ENCODE results near the gene PRKCA. TPM values are rescaled to one million over a fixed set of nuclear protein-coding genes. Genes with fewer than 3 reads are reported as not detected.
"Not testable (repeated sequence)": the region's sequence is repeated elsewhere in the genome, so short reads cannot be mapped to it uniquely, and the experiment has no call there.

The PRKCA gene
- total RNA-seq, 1 donor from 2014 or later: 2.2 TPM

DNA sequence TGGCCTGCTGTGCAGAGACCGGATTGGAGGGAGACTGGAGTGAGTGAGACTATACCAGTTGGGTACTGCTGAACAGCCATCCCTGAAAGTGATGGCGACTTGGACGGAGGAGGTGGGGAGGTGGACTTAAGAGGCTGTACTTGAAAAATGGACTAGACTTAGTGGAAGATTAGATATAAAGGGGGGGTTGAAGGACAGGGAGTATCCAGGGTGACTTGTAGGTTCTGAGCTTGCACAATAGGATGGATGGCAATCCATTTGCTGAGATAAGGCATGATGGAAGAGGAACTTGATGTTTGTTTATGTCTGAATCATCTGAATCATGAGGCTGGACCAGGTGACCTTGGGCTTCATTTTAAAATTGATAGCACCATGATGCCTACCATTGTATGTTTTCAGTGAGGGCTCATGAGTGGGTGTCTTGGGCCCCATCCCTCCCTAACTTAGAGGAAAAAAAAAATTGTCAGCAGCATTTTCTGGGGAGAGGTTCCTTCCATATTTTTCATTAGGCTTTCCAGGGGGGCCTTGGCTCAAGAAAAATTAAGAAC, 41.2 kb downstream of the PRKCA start:
- Mint-ChIP-seq H3K27ac (no peak overlapping the region), H3K4me3 (no peak overlapping the region), H3K9me3 (no peaks in the 10 kb centered on the region), H3K36me3 (ENCODE audit: low read depth) (no peaks in the 10 kb centered on the region), H3K4me1 (no peaks in the 10 kb centered on the region), H3K27me3 (no peaks in the 10 kb centered on the region)
- no peak for ATAC-seq (ENCODE audit: low read depth)
- CTCF ChIA-PET: no interaction called here
- no peak for TF ChIP-seq CTCF (IDR thresholded peaks at IDR 0.05)
- intact Hi-C loops (cut with micrococcal nuclease): no loop called here
- POLR2A ChIA-PET: no interaction called here
- no peak for DNase-seq

DNA sequence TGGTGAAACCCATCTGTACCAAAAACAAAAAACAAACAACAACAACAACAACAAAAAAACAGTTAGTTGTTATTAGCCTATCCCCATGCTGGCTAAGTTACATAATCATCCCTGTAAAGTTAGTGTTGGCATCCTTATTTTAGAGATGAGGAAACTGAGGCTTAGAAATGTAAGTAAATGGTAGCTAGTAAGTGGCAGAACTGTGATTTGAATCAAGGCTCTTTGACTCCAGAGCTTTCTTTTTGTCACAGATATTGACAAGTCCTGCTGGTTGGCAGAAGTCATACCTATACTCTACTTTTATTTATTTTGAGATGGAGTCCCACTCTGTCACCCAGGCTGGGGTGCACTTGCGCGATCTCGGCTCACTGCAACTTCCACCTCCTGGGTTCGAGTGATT, 42.1 kb downstream of the PRKCA start:
- Mint-ChIP-seq H3K9me3 (no peaks in the 10 kb centered on the region), H3K36me3 (ENCODE audit: low read depth) (no peaks in the 10 kb centered on the region), H3K4me3 (no peak overlapping the region), H3K27ac (no peak overlapping the region), H3K27me3 (no peaks in the 10 kb centered on the region), H3K4me1 (no peaks in the 10 kb centered on the region)
- no peak for DNase-seq
- TF ChIP-seq CTCF (IDR thresholded peaks at IDR 0.05): no peak
- ChIA-PET CTCF (no interaction called here), POLR2A (no interaction called here)
- ATAC-seq (ENCODE audit: low read depth): no peak
- intact Hi-C loops (cut with micrococcal nuclease): no loop called here

DNA sequence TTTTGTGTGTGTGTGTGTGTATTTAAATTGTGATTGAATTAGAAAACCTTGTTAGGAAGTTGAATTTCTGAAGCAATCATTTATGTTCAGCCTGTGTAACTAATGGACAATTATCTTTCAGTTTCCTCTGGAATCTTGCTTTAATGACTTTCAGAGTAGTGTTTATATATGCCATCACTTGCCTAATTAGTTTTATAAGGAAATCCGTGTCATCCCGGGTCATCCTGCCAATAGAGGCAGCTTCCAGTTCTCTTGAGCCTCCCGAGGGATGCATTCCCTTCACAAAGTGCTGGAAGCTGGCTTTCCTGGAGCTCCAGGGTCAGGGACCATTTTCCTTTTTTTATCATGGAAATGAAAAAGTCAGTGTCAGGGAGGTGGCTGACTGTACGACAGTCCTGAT, 42.9 kb downstream of the PRKCA start:
- CTCF ChIA-PET: no interaction called here
- DNase-seq (no peak), ATAC-seq (ENCODE audit: low read depth) (no peak)
- intact Hi-C loops (cut with micrococcal nuclease): no loop called here
- Mint-ChIP-seq H3K27ac (no peak overlapping the region), H3K27me3 (no peaks in the 10 kb centered on the region), H3K4me1 (no peaks in the 10 kb centered on the region), H3K36me3 (ENCODE audit: low read depth) (no peaks in the 10 kb centered on the region), H3K4me3 (no peak overlapping the region), H3K9me3 (no peaks in the 10 kb centered on the region)
- POLR2A ChIA-PET: no interaction called here
- no peak for TF ChIP-seq CTCF (IDR thresholded peaks at IDR 0.05)

- CTCF ChIA-PET; H3K4me1 Mint-ChIP-seq; intact Hi-C loops (cut with micrococcal nuclease): not testable (repeated sequence)
These were observed 43.7 kb downstream of the PRKCA start for GRCh38 chr17:66345949-66346638.

DNA sequence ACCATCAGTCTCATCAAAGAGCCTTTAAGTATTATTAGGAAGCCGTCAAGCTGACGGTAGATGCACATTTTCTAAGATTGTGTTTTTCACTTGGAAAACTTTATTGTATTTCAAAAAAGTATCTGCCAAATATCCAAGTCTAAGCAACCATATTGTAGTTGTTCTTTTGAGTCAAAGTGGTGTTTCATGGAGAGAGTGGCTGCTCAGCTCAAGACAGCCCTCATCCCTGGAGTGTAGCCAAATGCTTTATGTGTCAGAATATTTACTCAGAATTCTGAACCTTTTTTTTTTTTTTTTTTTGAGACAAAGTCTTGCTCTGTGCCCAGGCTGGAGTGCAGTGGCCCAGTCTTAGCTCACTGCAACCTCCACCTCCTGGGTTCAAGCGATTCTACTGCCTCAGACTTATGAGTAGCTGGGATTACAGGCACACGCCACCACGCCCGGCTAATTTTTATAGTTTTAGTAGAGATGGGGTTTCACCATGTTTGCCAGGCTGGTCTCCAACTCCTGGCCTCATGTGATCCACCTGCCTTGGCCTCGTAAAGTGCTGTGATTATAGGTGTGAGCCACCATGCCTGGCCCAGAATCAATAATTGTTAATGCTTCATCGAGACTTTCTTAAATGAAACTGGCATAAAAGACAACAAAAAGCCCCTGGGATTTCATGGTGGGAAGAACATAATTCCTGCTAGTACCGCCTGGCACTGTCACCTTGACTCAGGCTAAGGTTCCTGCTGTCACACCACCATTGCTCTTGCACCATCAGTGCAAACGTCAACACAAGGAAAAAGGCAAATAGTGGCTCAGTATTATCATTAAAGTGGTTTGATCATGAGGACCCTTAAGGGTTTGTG, 45.5 kb downstream of the PRKCA start:
- no peaks in the 10 kb centered on the region for H3K9me3 Mint-ChIP-seq
- ChIA-PET CTCF (no interaction called here), POLR2A (no interaction called here)
- no peaks in the 10 kb centered on the region for H3K27me3 Mint-ChIP-seq
- H3K27ac Mint-ChIP-seq: no peak overlapping the region
- H3K36me3 Mint-ChIP-seq (ENCODE audit: low read depth): no peaks in the 10 kb centered on the region
- H3K4me3 Mint-ChIP-seq: no peak overlapping the region
- DNase-seq: no peak
- no peak for ATAC-seq (ENCODE audit: low read depth)
- no peak for TF ChIP-seq CTCF (IDR thresholded peaks at IDR 0.05)
- no peaks in the 10 kb centered on the region for H3K4me1 Mint-ChIP-seq
- intact Hi-C loops (cut with micrococcal nuclease): no loop called here

More at GRCh38 chr17:66345949-66346638, 43.7 kb downstream of the PRKCA start:
- DNase-seq; H3K27ac Mint-ChIP-seq; H3K27me3 Mint-ChIP-seq; POLR2A ChIA-PET; ATAC-seq (ENCODE audit: low read depth); H3K36me3 Mint-ChIP-seq (ENCODE audit: low read depth); H3K4me3 Mint-ChIP-seq; H3K9me3 Mint-ChIP-seq: not testable (repeated sequence)
